C1 segment of cervical spinal cord (tissue), 14 donors: Measurements from ENCODE around the gene DLG2.

Experiments
- DNase-seq, 14 donors: peaks; one replicate each; lab custom pipeline; 2025; lab: John Stamatoyannopoulos, UW

Gene DLG2

GRCh38 chr11:83951521-83951920, 1675.6 kb downstream of the DLG2 start:
- no peak for DNase-seq

- DNase-seq = no peak
These were observed 1678.9 kb downstream of the DLG2 start for GRCh38 chr11:83948200-83948599.

DNA sequence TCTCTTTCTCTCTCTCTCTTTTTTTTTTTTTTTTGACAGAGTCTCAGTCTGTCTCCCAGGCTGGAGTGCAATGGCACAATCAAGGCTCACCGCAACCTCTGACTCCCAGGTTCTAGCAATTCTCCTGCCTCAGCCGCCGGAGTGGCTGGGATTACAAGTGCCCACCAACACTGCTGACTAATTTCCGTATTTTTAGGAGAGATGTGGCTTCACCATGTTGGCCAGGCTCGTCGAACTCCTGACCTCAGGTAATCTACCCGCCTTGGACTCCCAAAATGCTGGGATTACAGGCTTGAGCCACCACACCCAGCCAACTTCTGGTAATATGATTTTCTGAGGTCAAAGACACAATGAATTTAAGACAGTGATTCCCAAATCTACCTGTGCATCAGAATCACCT, 1681.2 kb downstream of the DLG2 start:
- DNase-seq = no peak

- DNase-seq = no peak
These were observed 1686.1 kb downstream of the DLG2 start for GRCh38 chr11:83941050-83941449.

DNA sequence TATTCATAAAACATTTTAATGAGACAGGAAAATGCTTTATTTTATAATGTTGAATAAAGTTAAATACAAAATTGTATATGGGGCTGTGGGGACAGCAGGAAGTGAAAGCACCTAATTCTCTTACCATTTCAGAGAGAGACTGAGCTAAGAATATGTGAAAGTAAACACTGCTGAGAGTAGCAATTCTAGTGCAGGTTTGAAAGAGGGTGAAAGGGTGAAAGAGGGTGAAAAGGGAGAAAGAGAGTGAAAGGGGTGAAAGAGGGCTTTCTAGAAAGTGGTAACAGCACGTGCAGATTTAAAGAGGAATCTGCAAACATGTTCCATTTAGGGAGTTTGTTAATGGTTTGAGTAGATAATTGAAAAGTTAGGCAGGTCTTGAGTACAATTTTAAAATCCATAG, 1689.0 kb downstream of the DLG2 start:
- no peak for DNase-seq

- DNase-seq = peak in 1 of 14 donors; percentile 16
These were observed 1694.1 kb downstream of the DLG2 start for GRCh38 chr11:83933008-83933407.

GRCh38 chr11:83927422-83927821, 1699.7 kb downstream of the DLG2 start:
- no peak for DNase-seq

GRCh38 chr11:83924795-83925542, 1702.2 kb downstream of the DLG2 start:
- DNase-seq = no peak

GRCh38 chr11:83923961-83924360, 1703.2 kb downstream of the DLG2 start:
- DNase-seq = no peak

DNA sequence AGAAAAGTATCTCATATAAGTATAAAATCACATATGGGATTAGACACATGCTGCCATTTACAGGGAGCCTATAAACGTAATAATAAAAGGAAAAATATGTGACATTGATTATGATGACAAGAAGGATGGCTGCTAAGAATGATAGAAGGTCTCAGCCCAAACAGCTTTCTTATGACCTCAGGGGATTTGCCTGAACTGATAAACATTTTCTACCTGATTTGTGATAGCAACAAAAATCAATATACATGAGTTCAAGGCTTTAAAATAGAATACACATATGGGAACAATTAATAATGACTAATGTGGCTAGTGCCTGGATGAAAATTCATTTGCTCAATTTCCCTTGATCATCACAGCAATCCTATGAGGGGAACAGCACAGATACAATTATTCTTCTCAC, 1704.2 kb downstream of the DLG2 start:
- DNase-seq = no peak

- no peak for DNase-seq
These were observed 1704.8 kb downstream of the DLG2 start for GRCh38 chr11:83922318-83922717.

DNA sequence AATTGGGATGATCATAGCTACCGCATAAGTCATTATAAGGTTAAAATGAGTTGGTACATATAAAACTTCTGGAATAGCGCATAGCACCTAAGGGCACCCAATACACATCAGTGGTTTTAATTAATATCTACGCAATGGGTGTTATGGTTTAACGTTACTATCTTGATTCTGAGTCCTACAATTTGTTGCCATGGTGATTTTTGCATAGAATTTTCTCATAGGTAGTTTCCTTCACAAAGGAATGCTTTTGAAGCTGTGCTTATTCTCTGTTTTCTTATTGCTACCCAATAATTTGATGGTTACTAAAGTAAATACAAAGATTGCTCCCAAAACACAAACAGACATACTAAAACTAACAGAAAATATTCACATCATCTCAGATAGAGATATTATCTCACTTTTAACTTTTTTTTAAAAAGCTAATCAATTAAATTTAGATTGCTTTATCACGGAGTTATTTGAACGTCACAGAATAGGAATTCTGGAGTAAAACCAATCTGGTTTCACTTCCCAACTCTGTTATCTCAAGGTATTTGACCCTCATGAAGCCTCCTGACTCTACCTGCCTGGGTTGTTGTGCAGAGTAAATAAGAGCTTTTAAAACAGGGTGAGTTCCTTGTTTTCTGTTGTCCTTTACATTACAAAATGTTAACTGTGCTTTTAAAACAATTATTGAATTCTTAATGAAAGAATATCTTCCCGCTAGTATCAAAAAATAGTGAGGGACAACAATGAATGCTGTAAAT, 1705.5 kb downstream of the DLG2 start:
- DNase-seq = no peak

GRCh38 chr11:83918476-83918875, 1708.7 kb downstream of the DLG2 start:
- peak in 1 of 14 donors; percentile 2 for DNase-seq

GRCh38 chr11:83914995-83915394, 1712.1 kb downstream of the DLG2 start:
- DNase-seq = no peak

GRCh38 chr11:83909579-83910534, 1717.3 kb downstream of the DLG2 start:
- DNase-seq = no peak

GRCh38 chr11:83908298-83908856, 1718.8 kb downstream of the DLG2 start:
- no peak for DNase-seq

DNA sequence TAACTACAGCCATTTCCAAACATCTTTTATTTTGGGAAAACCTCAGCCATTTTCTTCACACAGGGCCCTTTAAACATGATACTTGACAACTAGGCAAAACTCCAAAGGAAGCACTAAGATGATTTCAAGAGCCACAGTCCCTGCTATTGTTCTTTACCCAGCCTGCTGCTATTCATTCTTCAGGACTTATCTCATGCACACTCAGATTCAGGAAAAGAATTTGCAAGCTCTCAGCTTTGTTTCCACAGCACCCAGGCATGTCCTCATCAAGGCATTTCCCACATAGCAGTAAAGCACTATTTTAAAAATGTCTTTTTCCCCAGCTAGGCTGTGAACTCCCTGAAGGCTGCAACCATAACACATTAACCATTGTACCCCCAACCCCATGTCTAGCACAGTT, 1731.6 kb downstream of the DLG2 start:
- DNase-seq = no peak

DNA sequence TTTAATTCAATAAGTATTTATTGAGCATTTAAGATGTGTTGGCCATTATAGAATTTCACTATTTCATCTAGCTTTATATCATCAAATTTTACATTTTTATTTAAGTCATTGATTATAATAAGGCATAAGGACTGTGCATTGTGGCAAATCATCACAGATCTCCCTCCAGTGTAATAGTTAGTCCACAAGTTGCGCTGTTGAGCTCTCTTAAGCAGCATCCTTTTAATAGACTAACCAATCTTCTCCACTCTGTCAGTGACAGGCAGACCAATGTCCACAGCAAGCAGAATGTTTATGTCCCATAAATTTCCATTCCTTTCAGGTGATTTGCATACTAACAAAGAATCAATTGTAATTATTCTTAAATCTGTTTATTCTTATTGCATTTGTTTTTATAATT, 1745.7 kb downstream of the DLG2 start:
- no peak for DNase-seq

- no peak for DNase-seq
These were observed 1756.1 kb downstream of the DLG2 start for GRCh38 chr11:83871054-83871453.

GRCh38 chr11:83866655-83867054, 1760.5 kb downstream of the DLG2 start:
- no peak for DNase-seq

DNA sequence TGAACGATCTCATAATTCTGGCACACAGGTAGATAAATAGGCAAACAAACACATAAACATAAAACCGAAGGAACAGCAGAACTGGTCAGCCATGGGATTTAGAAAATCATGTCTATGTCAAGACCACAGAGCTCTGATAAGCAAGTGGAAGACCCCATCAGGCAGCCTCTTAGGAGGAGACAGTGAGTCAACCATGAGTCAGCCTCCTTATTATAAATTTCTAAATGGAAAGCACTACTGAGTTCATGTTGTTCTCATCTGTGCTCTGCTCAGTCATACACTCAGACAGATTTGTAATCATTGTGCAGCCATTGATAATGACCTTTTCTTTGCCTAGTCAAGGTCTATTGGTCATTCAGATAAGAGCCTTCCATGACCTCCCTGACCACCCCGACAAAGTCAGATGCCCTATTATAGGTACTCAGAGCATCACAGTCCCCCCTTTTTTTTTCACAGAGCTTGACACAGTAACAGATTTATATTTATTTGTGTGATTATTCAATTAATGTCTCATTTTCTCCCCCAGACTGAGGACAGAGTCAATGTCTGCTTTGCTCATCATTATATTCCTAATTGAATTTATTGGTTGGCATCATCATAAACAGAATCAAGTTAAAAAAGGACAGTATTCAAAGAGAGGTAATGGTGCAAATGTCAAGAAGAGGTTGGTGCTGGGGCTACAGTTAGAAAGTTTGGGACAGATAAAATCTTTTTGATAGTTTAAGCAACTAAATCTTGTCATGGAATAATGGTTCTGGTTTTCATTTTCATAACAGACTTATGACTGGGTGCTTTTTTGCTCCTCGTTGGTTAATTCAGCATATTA, 1761.3 kb downstream of the DLG2 start:
- DNase-seq = no peak
